NCI-H524 treated with DMSO at 0.1 percent for 48 hours (cell line): ENCODE data around the gene HPRT1.

Experiments
- DNase-seq: peaks from one replicate; lab custom pipeline; 2025; lab: John Stamatoyannopoulos, UW

The HPRT1 gene

GRCh38 chrX:134476284-134476683 is 16.3 kb downstream of the HPRT1 start:
- DNase-seq = no peak

- no peak for DNase-seq
Measured at GRCh38 chrX:134478374-134478773, 18.4 kb downstream of the HPRT1 start.

- DNase-seq = no peak
Measured at GRCh38 chrX:134480061-134480460, 20.1 kb downstream of the HPRT1 start.

GRCh38 chrX:134481339-134481738 is 21.4 kb downstream of the HPRT1 start:
- no peak for DNase-seq

GRCh38 chrX:134482371-134482770 is 22.4 kb downstream of the HPRT1 start:
- DNase-seq = no peak

GRCh38 chrX:134484039-134484438 is 24.1 kb downstream of the HPRT1 start:
- DNase-seq = peak; percentile 9

- DNase-seq = no peak
Measured at GRCh38 chrX:134501941-134502340, 42.0 kb downstream of the HPRT1 start.

GRCh38 chrX:134502686-134503085 is 42.7 kb downstream of the HPRT1 start:
- no peak for DNase-seq

GRCh38 chrX:134512566-134512965 is 52.6 kb downstream of the HPRT1 start:
- no peak for DNase-seq

- DNase-seq = no peak
Measured at GRCh38 chrX:134513091-134513490, 53.1 kb downstream of the HPRT1 start.

GRCh38 chrX:134520860-134521390 is 61.0 kb downstream of the HPRT1 start:
- peak; percentile 82 for DNase-seq

- DNase-seq = no peak
Measured at GRCh38 chrX:134524181-134524580, 64.2 kb downstream of the HPRT1 start.

- no peak for DNase-seq
Measured at GRCh38 chrX:134525086-134525792, 65.3 kb downstream of the HPRT1 start.

- no peak for DNase-seq
Measured at GRCh38 chrX:134526399-134526798, 66.4 kb downstream of the HPRT1 start.

GRCh38 chrX:134528960-134529359 is 69.0 kb downstream of the HPRT1 start:
- no peak for DNase-seq

GRCh38 chrX:134529481-134529880 is 69.5 kb downstream of the HPRT1 start:
- no peak for DNase-seq

GRCh38 chrX:134530845-134531244 is 70.9 kb downstream of the HPRT1 start:
- DNase-seq = no peak

GRCh38 chrX:134533352-134533751 is 73.4 kb downstream of the HPRT1 start:
- no peak for DNase-seq

GRCh38 chrX:134533952-134534351 is 74.0 kb downstream of the HPRT1 start:
- DNase-seq = no peak

- no peak for DNase-seq
Measured at GRCh38 chrX:134537179-134537955, 77.4 kb downstream of the HPRT1 start.

- no peak for DNase-seq
Measured at GRCh38 chrX:134538316-134538715, 78.4 kb downstream of the HPRT1 start.

GRCh38 chrX:134541906-134542305 is 81.9 kb downstream of the HPRT1 start:
- DNase-seq = no peak

GRCh38 chrX:134542485-134542884 is 82.5 kb downstream of the HPRT1 start:
- DNase-seq = peak; percentile 26
